HPDE6-E6E7 (cell line): ENCODE measurements around the gene NFAM1.
A peak's percentile ranks its signal among the peaks of the same experiment; 100 is the strongest.

Experiments
- DNase-seq: peaks from one replicate; pipeline ENCODE4 v3.0.0; 2011; ENCODE audit warnings: missing footprints; ENCODE audit errors: extremely low spot score

Gene NFAM1

GRCh38 chr22:42383851-42384417 lies 48.3 kb downstream of the NFAM1 start:
- no peak for DNase-seq

GRCh38 chr22:42383287-42383686 lies 48.9 kb downstream of the NFAM1 start:
- DNase-seq, result no peak

GRCh38 chr22:42380769-42381551 lies 51.2 kb downstream of the NFAM1 start:
- DNase-seq, result no peak

GRCh38 chr22:42379966-42380537 lies 52.2 kb downstream of the NFAM1 start:
- DNase-seq, result no peak

GRCh38 chr22:42376711-42377554 lies 55.3 kb downstream of the NFAM1 start:
- DNase-seq, result no peak

GRCh38 chr22:42375982-42376381 lies 56.2 kb downstream of the NFAM1 start:
- DNase-seq, result no peak

- DNase-seq, result no peak
These were observed 59.2 kb downstream of the NFAM1 start for GRCh38 chr22:42372976-42373375.

GRCh38 chr22:42371501-42371900 lies 60.7 kb downstream of the NFAM1 start:
- no peak for DNase-seq

GRCh38 chr22:42371099-42371498 lies 61.1 kb downstream of the NFAM1 start:
- no peak for DNase-seq

- peak; percentile 95 for DNase-seq
These were observed 62.8 kb downstream of the NFAM1 start for GRCh38 chr22:42369250-42370041.

GRCh38 chr22:42368379-42369249 lies 63.6 kb downstream of the NFAM1 start:
- no peak for DNase-seq

GRCh38 chr22:42367980-42368378 lies 64.2 kb downstream of the NFAM1 start:
- no peak for DNase-seq

- DNase-seq, result no peak
These were observed 65.2 kb downstream of the NFAM1 start for GRCh38 chr22:42366806-42367581.

GRCh38 chr22:42365942-42366695 lies 66.1 kb downstream of the NFAM1 start:
- no peak for DNase-seq

- DNase-seq, result no peak
These were observed 66.9 kb downstream of the NFAM1 start for GRCh38 chr22:42365111-42365865.

GRCh38 chr22:42364604-42365110 lies 67.5 kb downstream of the NFAM1 start:
- no peak for DNase-seq

- no peak for DNase-seq
These were observed 68.3 kb downstream of the NFAM1 start for GRCh38 chr22:42363892-42364291.

- no peak for DNase-seq
These were observed 70.7 kb downstream of the NFAM1 start for GRCh38 chr22:42361523-42361922.
